Medulla oblongata (tissue), 1 donor: ENCODE measurements around the gene PRXL2C.
A peak's percentile ranks its signal among the peaks of the same experiment; 100 is the strongest.
"Not testable (repeated sequence)": the region's sequence is repeated elsewhere in the genome, so short reads cannot be mapped to it uniquely, and the experiment has no call there.

Experiments
- DNase-seq: peaks from one replicate; pipeline ENCODE4 v3.0.0-alpha.2; 2015; ENCODE audit errors: extremely low spot score

Gene PRXL2C

DNA sequence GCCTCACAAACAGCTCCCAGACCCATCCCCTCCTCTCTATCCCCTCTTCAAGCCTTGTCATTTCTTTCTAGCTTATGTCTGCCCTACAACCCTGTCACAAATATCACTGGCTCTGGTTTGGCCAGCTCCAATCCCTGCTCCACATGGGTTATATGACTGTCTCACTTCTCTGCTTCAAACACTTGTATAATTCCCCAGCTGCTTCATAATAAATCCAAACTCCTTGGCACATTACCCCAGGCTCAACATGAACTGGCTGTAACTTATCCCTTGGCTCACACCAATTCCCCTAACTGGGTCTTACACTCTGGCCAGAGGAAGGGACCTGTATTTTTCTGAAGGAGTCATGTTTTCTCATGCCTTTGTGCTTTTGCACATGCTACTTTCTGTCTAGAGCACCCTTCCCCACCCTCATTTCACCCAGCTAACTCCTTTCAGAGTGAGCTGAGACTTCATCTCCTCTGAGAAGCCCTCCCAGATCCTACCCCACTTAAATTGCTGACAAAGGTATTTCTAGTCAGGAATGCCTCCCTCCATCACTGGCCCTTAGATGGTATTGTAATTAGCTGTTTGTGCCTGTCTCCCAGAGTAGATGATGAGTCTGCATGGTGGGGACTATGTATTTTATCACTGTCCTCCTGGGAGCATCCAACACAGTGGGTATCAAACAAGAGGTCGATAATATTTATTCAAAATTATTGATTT, 5.3 kb downstream of the PRXL2C start:
- no peak for DNase-seq

DNA sequence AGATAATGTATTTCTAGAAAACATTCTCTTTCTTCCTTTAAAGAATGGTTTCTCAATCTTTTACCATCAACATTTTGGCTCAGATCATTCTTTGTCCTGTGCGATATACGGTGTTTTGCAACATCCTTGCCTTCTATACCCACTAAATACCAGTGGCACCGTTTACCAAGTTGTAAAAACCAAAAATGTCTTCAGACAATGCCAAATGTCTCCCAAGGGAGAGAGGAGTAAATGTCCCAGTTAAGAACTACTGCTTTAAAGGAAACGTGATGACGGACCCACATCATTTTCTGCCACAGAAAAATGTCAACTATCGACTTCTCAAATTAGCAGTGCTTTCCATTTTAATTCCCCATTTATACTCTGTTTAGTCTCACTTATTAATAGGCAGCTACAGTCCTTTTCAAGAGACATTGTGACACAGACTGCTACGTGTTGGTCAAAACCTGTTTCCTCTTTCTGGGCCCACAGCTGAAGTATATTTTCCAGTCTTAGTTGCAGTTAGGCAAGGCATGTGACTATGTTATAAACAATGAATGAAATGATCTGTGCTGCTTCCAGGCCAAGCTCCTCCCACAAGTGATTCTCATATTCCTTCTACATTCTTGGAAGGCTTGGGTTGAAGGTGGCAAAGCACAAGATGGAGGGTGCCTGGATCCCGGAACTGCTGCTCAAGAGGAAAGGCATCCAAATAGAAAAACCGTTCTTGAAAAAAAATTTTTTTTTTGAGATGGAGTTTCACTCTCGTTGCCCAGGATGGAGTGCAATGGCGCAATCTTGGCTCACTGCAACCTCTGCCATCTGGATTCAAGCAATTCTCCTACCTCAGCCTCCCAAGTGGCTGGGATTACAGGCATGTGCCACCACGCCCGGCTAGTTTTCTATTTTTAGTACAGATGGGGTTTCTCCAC, 8.8 kb downstream of the PRXL2C start:
- peak; percentile 70 for DNase-seq

DNA sequence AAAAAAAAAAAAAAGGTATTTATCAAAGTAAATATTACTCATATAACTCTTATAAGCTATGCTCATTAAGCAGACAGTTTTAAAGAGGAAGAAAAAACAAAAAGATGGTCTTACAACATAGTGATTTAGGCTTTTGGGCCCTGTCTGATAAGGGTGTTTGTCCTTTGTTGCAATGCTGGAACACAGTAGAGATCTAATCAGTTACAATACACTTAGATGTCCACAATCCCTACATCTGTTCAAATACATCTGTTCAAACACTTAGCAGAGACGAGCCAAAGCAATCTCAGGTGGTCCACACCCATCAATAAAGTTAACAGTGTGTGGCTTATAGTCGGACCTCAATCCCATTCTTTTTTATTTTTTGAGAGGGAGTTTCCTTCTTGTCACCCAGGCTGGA, 11.0 kb downstream of the PRXL2C start:
- DNase-seq: no peak

DNA sequence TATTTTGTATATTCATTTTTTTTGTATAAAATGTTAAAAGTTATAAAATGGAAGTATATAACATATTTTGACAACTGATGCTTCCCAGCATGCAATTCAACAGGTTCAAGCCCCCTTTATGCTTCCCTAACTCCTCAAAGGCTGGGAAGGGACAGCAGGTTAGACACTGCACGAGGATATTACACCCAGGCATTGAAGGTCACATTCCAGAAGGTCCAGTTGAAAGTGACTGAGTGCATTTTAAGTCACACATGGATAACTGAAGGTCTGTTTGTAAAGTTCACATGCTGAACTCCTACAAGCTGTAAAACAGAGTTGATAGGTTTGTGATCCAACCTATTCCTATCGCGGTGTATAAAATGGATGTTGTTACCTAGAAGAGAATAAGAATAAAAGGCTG, 13.6 kb downstream of the PRXL2C start:
- no peak for DNase-seq

DNA sequence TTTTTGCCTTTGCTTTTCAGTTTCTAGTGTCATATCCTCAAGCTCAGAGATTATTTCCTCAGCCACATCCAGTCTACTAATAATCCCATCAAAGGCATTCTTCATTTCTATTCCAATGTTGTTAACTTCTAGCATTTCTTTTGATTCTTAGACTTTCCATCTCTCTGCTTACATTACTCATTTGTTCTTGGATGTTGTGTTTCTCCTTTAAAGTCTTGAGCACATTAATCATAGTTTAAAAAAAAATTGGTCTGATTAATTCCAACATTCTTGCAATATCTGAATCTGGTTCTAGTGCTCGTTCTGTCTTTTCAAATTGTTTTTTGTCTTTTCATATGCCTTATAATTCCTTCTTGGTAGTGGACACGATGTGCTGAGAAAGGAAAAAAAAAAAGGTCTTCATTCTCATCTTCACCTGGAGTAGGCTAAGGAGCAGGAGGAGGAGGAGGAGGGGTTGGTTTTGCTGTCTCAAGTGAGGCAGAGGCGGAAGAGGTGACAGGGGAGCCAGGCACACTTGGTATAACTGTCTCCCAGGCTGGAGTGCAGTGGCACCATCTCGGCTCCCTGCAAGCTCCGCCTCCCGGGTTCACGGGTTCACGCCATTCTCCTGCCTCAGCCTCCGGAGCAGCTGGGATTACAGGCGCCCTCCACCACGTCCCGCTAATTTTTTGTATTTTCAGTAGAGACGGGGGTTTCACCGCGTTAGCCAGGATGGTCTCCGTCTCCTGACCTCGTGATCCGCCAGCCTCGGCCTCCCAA, 16.3 kb downstream of the PRXL2C start:
- no peak for DNase-seq

DNA sequence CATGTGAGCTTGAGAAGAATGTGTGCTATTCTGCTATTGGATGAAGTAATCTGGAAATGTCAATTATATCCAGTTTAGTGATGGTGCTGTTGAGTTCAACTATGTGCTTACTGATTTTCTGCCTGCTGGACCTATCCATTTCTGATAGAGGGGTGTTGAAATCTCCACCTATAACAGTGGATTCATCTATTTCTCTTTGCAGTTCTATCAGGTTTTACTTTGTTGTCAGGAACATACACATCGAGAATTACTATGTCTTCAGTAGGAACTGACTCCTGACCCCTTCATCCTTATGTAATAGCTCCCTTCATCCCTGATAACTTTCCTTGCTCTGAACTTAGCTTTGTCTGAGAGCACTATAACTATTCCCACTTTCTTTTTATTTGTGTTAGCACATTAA, 18.7 kb downstream of the PRXL2C start:
- no peak for DNase-seq

DNA sequence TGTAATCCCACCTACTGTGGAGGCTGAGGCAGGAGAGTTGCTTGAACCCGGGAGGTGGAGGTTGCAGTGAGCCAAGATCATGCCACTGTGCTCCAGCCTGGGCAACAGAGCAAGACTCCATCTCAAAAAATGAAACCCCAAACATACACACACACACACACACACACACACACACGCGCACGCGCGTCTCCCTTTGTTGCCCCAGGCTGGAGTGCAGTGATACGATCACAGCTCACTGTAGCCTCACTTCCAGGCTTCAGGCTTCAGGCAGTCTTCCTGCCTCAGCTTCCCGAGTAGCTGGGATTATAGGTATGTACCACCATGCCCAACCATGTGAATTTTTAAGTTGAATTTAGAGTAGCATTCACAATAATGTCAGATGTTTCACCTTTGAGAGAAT, 21.5 kb downstream of the PRXL2C start:
- not testable (repeated sequence) for DNase-seq

DNA sequence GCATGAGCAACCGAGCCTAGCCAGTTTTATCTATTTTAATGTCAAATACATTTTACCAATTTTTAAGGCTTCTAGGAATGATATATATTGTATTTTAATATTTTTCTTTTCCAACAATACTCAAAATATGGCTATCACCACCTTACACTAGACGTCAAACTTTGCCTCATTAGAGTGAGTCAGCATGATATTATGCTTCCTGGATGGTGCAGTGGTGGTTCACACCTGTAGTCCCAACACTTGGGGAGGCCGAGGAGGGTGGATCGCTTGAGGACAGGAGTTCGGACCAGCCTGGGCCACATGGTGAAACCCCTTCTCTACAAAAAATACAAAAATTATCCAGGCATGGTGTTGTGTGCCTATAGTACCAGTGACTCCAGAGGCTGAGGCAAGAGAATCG, 28.2 kb downstream of the PRXL2C start:
- no peak for DNase-seq

DNA sequence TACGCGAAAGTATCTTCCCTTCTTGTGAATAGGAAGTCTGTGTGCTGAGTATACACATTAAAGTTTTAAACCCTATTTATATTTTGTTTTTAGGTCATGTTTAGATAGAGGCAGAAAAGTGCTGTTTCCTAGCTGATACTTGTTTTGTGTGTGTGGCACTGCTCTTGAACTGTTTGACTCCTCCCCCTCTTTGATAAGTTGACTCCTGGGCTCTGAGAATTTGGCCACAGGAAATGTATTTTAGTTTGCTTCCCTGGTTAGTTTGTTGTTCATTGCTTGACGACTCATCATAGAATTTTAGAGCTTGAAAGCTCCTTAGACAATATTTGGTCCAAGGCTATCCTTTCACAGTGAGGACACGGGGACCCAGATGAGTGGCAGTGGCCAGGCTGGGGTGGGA, 33.5 kb downstream of the PRXL2C start:
- DNase-seq: no peak

DNA sequence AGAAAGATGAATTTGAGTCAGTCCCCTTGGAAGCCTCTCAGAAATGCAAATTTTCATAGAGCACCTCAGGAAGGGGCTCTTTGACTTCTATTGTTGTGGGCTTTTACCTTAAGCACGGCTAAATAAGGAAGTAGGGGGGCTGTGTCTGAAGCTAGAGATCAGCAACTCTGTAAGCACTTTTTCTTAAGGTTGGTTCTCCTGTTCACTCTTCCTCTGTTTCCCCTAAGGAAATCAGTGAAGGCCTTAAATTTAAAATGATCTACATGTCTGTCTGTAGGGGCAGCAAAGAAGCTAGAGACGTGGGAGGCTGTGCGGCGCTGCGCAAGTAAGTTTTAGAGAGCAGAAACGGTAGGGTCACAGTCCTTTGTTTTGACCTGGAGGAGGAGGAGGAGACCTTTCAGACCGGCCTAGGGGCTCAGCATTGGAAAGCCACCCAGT, 34.3 kb downstream of the PRXL2C start:
- DNase-seq: no peak

DNA sequence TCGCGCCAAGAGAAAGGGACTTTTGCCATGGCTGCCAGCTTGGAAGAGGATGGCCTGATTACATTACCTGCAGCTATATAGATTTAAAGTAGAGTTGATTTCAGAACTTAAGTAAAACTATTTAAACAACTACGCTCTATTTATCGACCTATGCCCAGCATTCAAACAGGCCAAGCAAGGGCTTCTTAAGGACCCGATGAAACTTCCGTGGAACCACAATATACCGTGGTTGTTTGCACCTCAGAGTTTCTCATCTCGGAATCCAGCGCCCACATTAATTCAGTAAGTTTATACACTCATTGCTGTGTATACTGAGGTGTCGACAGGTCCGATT, 35.0 kb downstream of the PRXL2C start:
- no peak for DNase-seq

DNA sequence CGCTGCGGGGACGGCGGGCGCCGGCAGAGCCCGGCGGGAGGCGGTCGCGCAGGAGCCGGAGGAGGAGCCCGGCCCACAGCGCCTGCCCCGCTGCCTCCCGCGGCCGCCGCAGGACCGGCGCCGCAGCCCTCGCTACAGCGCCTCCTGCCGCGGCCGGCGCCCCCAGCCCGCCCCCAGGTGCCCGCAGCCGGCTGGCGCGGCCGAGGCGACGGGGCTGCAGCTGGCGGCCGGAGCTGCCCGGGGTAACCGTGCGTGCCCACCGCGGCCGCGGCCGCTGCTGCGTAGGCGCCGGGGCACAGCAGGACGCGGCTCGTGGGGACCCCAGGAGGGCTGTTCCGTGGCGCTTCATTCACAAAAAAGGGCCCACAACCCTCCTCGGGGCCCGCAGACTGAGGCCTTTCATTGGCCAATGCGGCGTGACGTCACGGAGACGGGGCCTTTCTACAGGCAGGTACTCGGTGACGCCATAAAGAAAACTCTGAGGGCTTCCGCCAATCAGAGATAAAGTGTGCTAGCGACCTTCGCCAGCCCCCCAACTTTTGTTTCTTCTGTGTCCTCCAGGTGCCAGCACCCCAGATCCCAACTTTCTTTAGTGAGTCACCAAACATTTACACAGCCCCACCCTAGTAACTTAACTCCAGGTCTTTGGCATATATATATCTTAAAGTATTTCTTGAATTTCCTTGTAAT, 35.5 kb downstream of the PRXL2C start, which contains the start of gene CDC14B:
Gene CDC14B (minus strand): TSS at position 353 of the 690 bp plus-strand sequence. CDS start 465 bp downstream, outside the sequence.
- DNase-seq: peak; percentile 93

DNA sequence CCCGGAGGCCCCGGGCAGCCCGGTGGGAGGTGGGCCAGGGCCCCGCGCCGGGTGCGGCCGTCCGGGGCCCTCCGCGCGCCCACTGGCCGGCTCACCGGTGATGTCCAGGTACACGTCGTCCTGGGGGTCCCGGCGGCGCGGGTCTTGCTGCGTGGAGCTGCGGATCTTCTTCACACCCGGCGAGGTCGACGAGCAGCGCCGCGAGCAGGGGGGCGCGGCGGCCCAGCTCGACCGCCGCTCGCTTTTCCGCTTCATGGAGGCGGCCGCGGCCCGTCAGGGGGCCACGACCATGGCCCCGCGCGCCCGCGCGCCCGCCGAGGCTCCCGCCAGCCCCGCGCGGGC, 36.0 kb downstream of the PRXL2C start:
- DNase-seq: no peak

DNA sequence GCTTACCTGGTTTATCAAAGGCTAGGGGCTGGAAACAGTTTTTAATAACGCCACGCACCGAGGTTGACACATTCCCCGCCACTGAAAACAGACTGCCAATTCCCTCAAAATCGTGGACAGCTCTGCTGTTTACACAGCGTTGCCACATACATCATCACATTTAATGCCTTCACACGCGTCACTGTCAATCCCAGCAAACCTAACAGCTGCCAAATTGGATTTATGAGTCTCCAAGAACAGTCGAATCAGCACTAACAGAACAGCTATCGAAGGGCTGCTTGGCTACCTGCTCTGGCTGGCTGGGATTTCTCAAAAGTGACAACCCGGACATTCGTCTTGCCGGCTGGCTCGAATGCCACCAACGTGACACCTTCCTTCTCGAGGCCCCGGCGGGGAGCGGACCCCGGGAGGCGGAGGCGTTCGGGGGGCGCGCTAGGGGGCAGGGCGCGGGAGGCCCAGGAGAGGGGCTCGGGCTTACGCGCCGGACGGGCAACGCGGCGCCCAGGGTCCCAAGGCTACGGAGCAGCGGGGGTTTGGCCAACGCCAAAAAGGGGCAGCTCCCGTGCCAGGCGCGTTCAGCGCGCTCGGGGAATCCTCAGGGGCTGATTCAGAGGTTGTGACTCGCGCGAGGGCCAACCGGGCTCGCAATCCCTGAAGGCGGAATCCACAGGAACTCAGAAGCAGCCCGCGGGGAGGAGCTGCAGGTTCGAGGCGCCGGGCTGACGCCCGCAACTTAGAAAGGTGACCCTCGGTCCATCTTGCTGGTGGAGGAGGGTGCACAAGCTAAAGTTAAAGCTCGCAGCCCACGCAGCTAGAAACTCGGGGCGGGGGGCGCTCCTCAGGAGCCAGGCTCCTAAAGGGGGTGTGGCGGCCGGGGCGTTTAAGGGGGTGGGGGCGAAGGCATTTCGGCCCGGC, 36.7 kb downstream of the PRXL2C start:
- peak; percentile 64 for DNase-seq

DNA sequence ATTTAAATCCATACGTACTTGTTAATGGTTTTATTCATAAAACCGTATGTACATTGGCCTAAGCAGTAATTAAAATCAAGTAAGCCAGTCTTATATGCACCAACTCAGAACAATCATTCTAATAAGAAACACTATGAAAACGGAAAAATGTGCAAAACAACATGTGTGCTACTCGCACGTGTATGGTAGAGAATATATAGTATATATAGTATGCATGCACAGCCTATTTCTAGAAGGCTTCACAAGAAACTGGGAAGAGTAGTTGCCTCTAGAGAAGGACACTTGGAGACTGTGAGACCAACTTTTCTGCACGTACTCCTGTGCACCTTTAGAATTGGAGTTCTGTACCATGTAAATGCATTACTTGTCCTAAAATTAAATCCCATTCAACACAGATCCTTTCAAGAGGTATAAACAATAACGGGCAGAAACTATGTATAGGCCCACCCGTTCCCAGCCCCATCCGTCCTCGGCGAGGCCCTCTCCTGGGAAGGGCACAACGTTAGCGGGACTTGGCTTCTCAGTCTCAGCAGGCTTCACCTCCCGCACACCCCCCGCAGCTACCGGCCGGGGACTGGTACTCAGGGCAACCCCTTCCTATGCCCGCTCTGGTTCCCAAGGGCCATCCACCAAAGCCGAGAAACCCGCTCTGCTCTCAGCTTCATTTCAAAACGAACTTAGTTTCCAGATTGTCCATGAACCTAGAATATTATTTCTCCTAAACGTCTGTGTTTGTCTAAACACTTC, 37.5 kb downstream of the PRXL2C start:
- peak; percentile 39 for DNase-seq

DNA sequence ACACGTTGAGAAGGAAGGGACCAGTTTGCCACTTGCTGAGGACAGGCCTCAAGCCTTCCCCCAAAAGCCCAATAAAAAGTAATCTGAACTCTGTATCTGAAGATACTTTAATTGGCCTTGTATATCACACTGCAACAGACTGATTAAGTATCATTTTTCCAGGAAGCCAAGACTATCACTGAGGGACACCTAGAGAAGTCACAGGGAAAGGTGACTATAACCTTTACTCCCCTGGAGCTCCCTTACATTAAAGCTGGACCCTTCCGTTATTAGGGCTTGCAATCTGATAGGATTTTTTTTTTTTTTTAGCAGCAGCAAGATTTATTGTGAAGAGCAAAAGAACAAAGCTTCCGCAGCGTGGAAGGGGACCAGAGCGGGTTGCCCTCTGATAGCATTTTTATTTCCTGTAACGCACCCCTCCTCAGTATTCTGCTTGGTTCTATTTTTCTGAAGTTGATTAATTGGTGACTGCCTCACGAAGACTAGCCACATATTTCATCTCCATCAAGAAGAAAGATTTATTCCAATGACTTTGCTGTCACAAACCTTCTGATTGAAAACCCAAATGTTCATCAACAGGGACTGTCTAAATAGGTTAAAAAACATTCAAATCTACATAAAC, 38.2 kb downstream of the PRXL2C start:
- DNase-seq: peak; percentile 37

DNA sequence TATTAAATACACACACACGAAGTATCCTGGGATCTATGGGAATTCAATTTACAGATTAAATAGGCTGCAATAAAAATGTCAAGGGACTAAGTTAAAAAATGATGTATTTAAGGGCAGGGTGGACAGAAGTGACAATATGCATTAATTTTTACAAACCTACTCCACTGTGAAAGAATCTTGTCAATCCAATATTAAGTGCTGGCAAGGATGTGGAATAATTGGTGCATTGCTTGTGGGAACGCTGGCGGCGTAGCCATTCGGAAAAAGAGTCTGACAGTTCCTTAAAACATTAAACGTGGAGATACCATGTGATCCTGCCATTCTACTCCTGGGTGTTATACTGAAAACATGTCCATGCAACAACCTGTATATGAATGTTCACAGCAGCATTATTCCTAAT, 39.7 kb downstream of the PRXL2C start:
- DNase-seq: no peak

DNA sequence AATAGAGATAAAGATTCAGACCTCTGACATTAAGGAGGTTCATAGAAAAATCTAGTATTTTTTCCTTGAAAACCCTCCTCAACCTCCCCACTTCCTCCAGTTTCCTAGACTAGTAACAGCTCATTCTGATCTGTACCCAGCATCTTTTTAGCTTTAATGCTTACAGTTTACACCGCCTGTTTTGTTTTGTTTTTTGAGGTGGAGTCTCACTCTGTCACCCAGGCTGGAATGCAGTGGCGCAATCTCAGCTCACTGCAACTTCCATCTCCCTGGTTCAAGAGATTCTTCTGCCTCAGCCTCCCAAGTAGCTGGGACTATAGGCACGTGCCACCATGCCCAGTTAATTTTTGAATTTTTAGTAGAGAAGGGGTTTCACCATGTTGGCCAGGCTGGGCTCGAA, 40.5 kb downstream of the PRXL2C start:
- not testable (repeated sequence) for DNase-seq

DNA sequence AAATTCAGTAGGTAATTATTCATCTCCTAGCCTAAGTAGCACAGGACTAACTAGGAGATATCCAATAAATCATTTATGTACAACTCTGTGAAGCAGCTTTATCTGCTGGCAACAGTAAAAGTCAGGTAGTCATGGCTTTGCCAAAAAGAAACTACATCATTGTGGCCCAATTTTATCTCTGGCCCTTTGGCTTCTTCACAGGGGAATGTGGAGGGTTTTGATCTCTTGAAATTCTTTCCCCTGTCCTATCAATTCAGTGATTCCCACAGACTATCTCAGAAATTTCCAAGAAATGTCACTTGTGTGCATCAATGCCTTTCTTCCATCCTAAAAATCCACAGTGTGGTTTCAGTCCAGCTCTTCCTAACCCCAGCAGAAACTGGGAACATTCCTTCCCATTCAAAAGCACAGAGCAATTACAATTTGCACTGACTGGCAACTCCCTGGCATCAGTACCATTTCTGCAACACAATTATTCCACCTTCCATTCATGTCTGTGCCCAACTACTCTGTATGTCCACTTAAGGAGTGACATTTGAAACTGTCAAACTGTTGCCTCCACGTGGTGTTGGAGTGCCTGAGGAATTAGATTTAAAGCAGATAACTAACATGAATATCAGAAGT, 42.0 kb downstream of the PRXL2C start:
- DNase-seq: peak; percentile 42
